C4-2B (cell line): Measurements from ENCODE around the gene PPP1R14D.

ENCODE experiments used
- ZFX ChIP-seq: fragments of 450-650 bp; IDR thresholded peaks from 2 replicates; pipeline ENCODE4 v1.6.1; 2017
- TF ChIP-seq, protein P1 (sequence below): fragments of 450-650 bp; conservative IDR thresholded peaks from 2 replicates; pipeline ENCODE4 v1.5.1; 2017; ENCODE audit warnings: mild to moderate bottlenecking

GRCh38 chr15:40869686-40870085 lies 41.2 kb upstream of the PPP1R14D start:
- TF ChIP-seq, protein P1, sequence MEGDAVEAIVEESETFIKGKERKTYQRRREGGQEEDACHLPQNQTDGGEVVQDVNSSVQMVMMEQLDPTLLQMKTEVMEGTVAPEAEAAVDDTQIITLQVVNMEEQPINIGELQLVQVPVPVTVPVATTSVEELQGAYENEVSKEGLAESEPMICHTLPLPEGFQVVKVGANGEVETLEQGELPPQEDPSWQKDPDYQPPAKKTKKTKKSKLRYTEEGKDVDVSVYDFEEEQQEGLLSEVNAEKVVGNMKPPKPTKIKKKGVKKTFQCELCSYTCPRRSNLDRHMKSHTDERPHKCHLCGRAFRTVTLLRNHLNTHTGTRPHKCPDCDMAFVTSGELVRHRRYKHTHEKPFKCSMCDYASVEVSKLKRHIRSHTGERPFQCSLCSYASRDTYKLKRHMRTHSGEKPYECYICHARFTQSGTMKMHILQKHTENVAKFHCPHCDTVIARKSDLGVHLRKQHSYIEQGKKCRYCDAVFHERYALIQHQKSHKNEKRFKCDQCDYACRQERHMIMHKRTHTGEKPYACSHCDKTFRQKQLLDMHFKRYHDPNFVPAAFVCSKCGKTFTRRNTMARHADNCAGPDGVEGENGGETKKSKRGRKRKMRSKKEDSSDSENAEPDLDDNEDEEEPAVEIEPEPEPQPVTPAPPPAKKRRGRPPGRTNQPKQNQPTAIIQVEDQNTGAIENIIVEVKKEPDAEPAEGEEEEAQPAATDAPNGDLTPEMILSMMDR, result no peak
- no peak for TF ChIP-seq ZFX
